Activated T-cell treated with anti-CD3 and anti-CD28 coated beads, Interleukin-2, amount 50 U/mL, for 4 hours (primary cell): ENCODE results near the gene WFDC12. TPM values are rescaled to one million over a fixed set of nuclear protein-coding genes. Genes with fewer than 3 reads are reported as not detected.

ENCODE experiments used
- ATAC-seq, 2 donors: fragments of 200-7000 bp; cut with Tn5 transposase; one replicate each; pipeline ENCODE4 v1.10.0; 2021
- DNase-seq: peaks from one replicate; pipeline ENCODE4 v3.0.0-alpha.2; 2020
- H3K27me3 Mint-ChIP-seq: one replicate; pipeline ENCODE4 v1.8.0; 2021; ENCODE audit warnings: low read depth, mixed read lengths
- H3K36me3 Mint-ChIP-seq: one replicate; pipeline ENCODE4 v1.8.0; 2022; ENCODE audit warnings: mixed read lengths; ENCODE audit not compliant: insufficient read depth
- H3K4me1 Mint-ChIP-seq: one replicate; pipeline ENCODE4 v1.8.0; 2021; ENCODE audit warnings: low read depth, mixed read lengths
- H3K4me3 Mint-ChIP-seq: one replicate; pipeline ENCODE4 v1.8.0; 2021; ENCODE audit warnings: mild to moderate bottlenecking, moderate library complexity, mixed read lengths
- H3K9me3 Mint-ChIP-seq: one replicate; pipeline ENCODE4 v1.8.0; 2021; ENCODE audit warnings: mixed read lengths
- total RNA-seq, 3 donors: library from RNA; stranded (reverse); gene quantifications; one replicate each; pipeline ENCODE4 v1.2.1, GENCODE V29; 2021

Gene WFDC12
- total RNA-seq, 3 donors from 2014 or later = not detected

DNA sequence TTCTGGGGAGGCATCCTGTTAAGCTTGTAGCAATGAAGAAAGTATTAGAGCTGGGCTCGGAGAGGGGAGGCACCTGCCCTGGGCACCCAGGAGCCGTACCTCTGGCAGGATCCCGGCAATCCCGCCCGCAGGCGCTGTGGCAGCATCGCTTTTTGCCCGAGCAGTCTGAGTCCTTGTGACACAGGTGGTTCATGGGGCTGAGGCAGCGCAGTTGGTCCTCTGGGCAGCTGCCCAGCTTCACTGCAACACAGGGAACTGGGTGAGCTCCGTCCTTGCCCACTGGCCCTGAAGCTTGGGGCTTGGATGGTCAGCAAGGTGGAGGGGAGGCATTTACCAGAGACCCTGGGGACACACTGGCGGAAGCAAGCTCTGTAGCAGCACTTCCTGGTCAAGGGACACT is 14.0 kb downstream of the WFDC12 start:
- H3K4me1 Mint-ChIP-seq = peaks cover 4% of the 10 kb centered on the region
- H3K36me3 Mint-ChIP-seq = no peaks in the 10 kb centered on the region
- H3K9me3 Mint-ChIP-seq = no peaks in the 10 kb centered on the region
- peaks cover 14% of the 10 kb centered on the region for H3K27me3 Mint-ChIP-seq
- DNase-seq (no peak), ATAC-seq (no peak)
- no peak overlapping the region for H3K4me3 Mint-ChIP-seq

GRCh38 chr20:45109634-45110033 is 14.6 kb downstream of the WFDC12 start:
- H3K36me3 Mint-ChIP-seq = no peaks in the 10 kb centered on the region
- H3K4me3 Mint-ChIP-seq = no peak overlapping the region
- H3K27me3 Mint-ChIP-seq = peaks cover 14% of the 10 kb centered on the region
- peaks cover 2% of the 10 kb centered on the region for H3K4me1 Mint-ChIP-seq
- ATAC-seq (no peak), DNase-seq (no peak)
- no peaks in the 10 kb centered on the region for H3K9me3 Mint-ChIP-seq

- Mint-ChIP-seq H3K27me3 (peaks cover 27% of the 10 kb centered on the region), H3K4me1 (peaks cover 5% of the 10 kb centered on the region), H3K36me3 (no peaks in the 10 kb centered on the region), H3K4me3 (no peak overlapping the region), H3K9me3 (no peaks in the 10 kb centered on the region)
- ATAC-seq (no peak), DNase-seq (no peak)
These were observed 18.9 kb downstream of the WFDC12 start for GRCh38 chr20:45105317-45105716.

DNA sequence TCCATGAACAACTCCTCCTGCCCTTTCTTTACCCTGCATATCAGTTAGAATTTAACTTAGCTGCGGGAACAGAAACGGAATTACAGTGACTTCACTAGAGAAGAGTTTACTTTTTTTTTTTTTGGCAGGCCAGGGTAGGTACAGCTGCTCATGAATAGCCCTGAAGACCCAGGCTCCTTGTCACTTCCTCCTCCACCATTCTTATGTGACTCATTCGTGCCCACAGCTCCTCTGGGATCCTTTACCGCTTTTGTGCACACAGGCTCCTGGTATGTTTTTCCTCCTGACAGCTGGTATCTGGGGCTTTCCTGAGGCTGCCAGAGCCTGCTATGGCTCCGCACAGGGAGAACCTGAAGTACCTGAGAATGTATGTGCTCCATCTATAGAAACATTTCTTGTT is 19.5 kb downstream of the WFDC12 start:
- Mint-ChIP-seq H3K36me3 (no peaks in the 10 kb centered on the region), H3K4me3 (no peak overlapping the region), H3K27me3 (peaks cover 32% of the 10 kb centered on the region), H3K9me3 (no peaks in the 10 kb centered on the region), H3K4me1 (peaks cover 7% of the 10 kb centered on the region)
- no peak for DNase-seq
- ATAC-seq = no peak

GRCh38 chr20:45103072-45103471 is 21.2 kb downstream of the WFDC12 start:
- no peak for ATAC-seq
- no peak overlapping the region for H3K4me3 Mint-ChIP-seq
- H3K9me3 Mint-ChIP-seq = no peaks in the 10 kb centered on the region
- peaks cover 7% of the 10 kb centered on the region for H3K4me1 Mint-ChIP-seq
- no peak for DNase-seq
- H3K27me3 Mint-ChIP-seq = peaks cover 43% of the 10 kb centered on the region
- no peaks in the 10 kb centered on the region for H3K36me3 Mint-ChIP-seq

DNA sequence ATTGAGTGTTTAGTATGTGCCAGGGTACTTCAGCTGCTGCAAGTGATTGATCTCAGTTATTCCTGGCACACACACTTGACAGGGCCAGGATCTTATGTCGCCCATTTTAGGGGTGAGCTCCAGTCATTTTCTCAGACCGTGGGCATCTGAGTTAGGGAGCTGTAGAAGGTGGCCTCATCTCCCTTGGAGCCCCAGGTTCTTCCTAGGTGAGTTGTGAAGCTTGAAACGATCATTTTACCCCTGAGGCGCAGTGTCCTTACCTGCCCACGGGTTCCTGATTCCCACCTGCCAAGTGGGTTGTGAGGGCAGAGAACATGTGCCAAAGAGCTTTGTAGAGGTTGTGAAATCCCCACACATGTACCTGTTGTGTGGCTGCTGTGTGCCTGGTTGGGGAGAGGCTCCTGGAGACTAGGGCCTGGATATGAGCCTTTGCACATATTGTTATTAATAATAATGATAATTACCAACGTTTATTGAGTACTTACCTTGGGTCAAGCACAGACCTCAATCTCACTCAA is 22.9 kb downstream of the WFDC12 start:
- peaks cover 47% of the 10 kb centered on the region for H3K27me3 Mint-ChIP-seq
- H3K4me3 Mint-ChIP-seq = no peak overlapping the region
- H3K4me1 Mint-ChIP-seq = peaks cover 12% of the 10 kb centered on the region
- no peak for ATAC-seq
- DNase-seq = no peak
- no peaks in the 10 kb centered on the region for H3K9me3 Mint-ChIP-seq
- H3K36me3 Mint-ChIP-seq = no peaks in the 10 kb centered on the region

- no peak within 1 kb of the TSS for H3K4me3 Mint-ChIP-seq
These were observed 23.6 kb downstream of the WFDC12 start, which contains the start of gene KCNS1 for GRCh38 chr20:45100563-45101245. Gene KCNS1, minus strand, starts transcription at chr20:45101127. Its CDS starts 1,891 bp downstream, at chr20:45099236.

DNA sequence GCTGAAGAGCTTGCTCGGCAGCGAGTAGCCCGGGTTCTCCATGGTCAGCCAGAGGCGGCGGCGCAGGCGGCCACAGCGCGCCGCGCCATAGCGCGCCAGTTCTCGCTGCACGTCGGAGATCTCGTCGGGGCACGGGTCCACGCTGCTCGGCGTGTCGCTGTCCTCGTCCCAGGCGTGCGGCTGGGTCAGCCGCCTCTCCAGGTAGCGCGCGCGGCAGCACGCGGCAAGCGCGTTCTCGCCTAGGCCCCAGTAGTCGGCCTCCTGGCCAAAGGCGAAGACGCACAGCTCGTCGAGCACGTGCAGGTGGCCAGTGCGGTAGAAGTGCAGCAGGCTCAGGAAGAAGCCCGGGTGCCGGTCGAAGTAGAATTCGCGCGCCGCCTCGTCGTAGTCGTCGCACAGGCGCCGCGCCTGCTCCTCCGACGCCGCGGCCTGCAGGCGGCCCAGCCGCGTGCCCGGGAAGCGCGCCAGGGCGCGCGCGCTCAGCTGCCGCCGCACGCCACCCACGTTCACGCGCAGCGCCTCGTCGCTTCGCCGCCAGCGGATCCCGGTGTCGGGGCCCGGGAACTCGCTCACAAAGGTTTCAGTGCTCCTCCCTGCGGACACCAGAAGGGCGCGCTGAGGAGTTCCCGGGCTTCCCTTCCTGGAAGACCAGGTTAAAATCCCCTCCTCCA is 26.0 kb downstream of the WFDC12 start:
- Mint-ChIP-seq H3K4me3 (no peak overlapping the region), H3K36me3 (no peaks in the 10 kb centered on the region), H3K27me3 (peaks cover 47% of the 10 kb centered on the region), H3K9me3 (no peaks in the 10 kb centered on the region), H3K4me1 (peaks cover 15% of the 10 kb centered on the region)
- DNase-seq = no peak
- ATAC-seq = peak; percentile 33 to 49

More at GRCh38 chr20:45100563-45101245, 23.6 kb downstream of the WFDC12 start, which contains the start of gene KCNS1:
- ATAC-seq = no peak
- peaks cover 15% of the 10 kb centered on the region for H3K4me1 Mint-ChIP-seq
- peaks cover 47% of the 10 kb centered on the region for H3K27me3 Mint-ChIP-seq
- H3K9me3 Mint-ChIP-seq = no peaks in the 10 kb centered on the region
- DNase-seq = no peak
- H3K36me3 Mint-ChIP-seq = no peaks in the 10 kb centered on the region

GRCh38 chr20:45097485-45098102 is 26.7 kb downstream of the WFDC12 start:
- peaks cover 45% of the 10 kb centered on the region for H3K27me3 Mint-ChIP-seq

GRCh38 chr20:45096781-45097180 is 27.5 kb downstream of the WFDC12 start:
- no peak overlapping the region for H3K4me3 Mint-ChIP-seq

More at GRCh38 chr20:45097485-45098102, 26.7 kb downstream of the WFDC12 start:
- ATAC-seq (peak; percentile 51 to 61), DNase-seq (no peak)
- Mint-ChIP-seq H3K36me3 (no peaks in the 10 kb centered on the region), H3K9me3 (no peaks in the 10 kb centered on the region), H3K4me1 (peaks cover 15% of the 10 kb centered on the region), H3K4me3 (peak overlapping the region; percentile 42)

DNA sequence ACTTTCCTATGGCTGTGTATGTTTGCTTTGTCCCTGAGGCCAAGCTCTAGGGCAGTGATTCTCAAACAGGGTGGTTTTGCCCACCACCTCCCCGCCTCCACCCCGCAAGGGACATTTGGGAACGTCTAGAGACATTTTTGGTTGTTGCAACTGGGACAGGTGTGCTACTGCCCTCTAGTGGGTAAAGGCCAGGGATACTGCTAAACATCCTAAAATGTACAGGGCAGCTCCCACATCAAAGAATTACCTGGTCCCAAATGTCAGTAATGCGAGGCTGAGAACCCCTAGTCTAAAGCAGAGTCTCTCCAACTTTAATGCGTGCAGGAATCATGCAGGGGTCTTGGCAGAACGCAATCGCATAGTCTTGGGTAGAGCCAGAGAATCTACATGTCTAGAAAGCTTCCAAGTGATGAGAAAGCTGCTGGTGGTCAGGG is 28.4 kb downstream of the WFDC12 start:
- peak; percentile 41 to 67 for ATAC-seq
- H3K27me3 Mint-ChIP-seq = peaks cover 34% of the 10 kb centered on the region
- H3K4me3 Mint-ChIP-seq = no peak overlapping the region
- peaks cover 4% of the 10 kb centered on the region for H3K36me3 Mint-ChIP-seq
- no peaks in the 10 kb centered on the region for H3K9me3 Mint-ChIP-seq
- DNase-seq = peak; percentile 56
- peaks cover 12% of the 10 kb centered on the region for H3K4me1 Mint-ChIP-seq

More at GRCh38 chr20:45096781-45097180, 27.5 kb downstream of the WFDC12 start:
- ATAC-seq = no peak
- Mint-ChIP-seq H3K27me3 (peaks cover 41% of the 10 kb centered on the region), H3K36me3 (no peaks in the 10 kb centered on the region), H3K4me1 (peaks cover 15% of the 10 kb centered on the region), H3K9me3 (no peaks in the 10 kb centered on the region)
- no peak for DNase-seq

DNA sequence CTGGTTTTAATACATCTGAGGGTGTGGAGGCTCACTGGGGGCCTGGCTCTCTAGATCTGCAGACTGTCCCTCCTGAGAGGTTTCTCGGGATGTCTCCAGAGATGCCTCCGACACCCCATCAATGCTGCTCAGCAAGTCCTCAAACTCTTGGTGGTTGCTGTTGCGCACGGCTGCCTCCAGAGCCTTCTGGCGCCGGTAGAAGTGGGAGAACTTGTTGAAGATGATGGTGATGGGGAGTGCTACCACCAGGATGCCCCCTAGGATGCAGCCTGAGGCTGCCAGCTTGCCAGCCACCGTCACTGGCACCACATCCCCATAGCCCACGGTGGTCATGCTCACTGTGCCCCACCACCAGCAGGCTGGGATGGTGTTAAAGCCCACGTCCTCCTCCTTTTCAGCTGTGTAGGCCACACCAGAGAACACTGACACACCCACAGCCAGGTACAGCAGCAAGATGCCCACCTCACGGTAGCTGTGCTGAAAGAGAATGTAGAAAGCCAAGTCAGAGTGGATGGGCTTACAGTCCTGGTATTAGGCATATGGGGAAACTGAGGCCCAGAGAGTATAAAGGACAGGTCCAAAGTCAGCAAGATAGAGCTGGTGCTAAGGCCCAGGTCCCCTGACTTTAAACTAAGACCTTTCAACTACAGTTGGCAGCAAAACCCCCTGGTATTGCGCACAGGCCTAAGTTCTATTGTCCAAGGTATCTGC is 29.2 kb downstream of the WFDC12 start:
- Mint-ChIP-seq H3K36me3 (peaks cover 5% of the 10 kb centered on the region), H3K4me1 (peaks cover 8% of the 10 kb centered on the region), H3K9me3 (no peaks in the 10 kb centered on the region), H3K4me3 (no peak overlapping the region), H3K27me3 (peaks cover 28% of the 10 kb centered on the region)
- DNase-seq (no peak), ATAC-seq (no peak)

GRCh38 chr20:45094201-45094600 is 30.1 kb downstream of the WFDC12 start:
- Mint-ChIP-seq H3K27me3 (peaks cover 20% of the 10 kb centered on the region), H3K4me1 (peaks cover 8% of the 10 kb centered on the region), H3K4me3 (no peak overlapping the region), H3K36me3 (peaks cover 5% of the 10 kb centered on the region), H3K9me3 (no peaks in the 10 kb centered on the region)
- ATAC-seq = no peak
- no peak for DNase-seq

GRCh38 chr20:45092898-45093297 is 31.4 kb downstream of the WFDC12 start:
- Mint-ChIP-seq H3K36me3 (peaks cover 5% of the 10 kb centered on the region), H3K4me1 (peaks cover 8% of the 10 kb centered on the region), H3K9me3 (no peaks in the 10 kb centered on the region), H3K4me3 (no peak overlapping the region), H3K27me3 (peaks cover 13% of the 10 kb centered on the region)
- DNase-seq (no peak), ATAC-seq (no peak)
